GM20000 (cell line): ENCODE measurements around the gene NFIB.

Source experiments
- DNase-seq: peaks from one replicate; pipeline ENCODE4 v3.0.0; 2012; ENCODE audit warnings: low spot score
- TF ChIP-seq, protein P1 (sequence below): IDR thresholded peaks from 2 replicates; pipeline ENCODE4 v1.5.1; 2012; ENCODE audit warnings: mild to moderate bottlenecking, control low read depth; ENCODE audit errors: extremely low read depth, missing control alignments

Gene NFIB

DNA sequence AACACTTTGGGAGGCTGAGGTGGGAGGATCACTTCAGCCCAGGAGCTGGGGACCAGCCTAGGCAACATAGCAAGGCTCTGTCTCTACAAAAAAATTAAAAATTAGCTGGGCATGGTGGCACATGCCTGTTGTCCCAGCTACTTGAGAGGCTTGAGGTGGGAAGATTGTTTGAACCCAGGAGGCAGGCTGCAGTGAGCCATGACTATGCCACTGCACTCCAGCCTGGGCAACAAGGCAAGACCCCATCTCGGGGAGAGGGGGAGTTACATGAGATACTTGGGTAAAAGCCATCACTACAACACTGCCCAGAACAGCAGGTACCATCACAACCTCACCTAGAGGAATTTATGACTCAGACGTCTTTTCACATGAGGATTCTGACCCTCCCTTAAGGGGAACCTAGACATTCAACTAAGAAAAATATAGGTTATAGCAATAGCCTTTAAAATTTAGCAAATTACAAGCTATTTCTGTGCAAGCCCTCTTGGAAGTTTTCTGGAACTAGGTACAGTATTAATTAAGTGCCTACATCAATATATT, 143.5 kb downstream of the NFIB start:
- DNase-seq: no peak
- TF ChIP-seq, protein P1, sequence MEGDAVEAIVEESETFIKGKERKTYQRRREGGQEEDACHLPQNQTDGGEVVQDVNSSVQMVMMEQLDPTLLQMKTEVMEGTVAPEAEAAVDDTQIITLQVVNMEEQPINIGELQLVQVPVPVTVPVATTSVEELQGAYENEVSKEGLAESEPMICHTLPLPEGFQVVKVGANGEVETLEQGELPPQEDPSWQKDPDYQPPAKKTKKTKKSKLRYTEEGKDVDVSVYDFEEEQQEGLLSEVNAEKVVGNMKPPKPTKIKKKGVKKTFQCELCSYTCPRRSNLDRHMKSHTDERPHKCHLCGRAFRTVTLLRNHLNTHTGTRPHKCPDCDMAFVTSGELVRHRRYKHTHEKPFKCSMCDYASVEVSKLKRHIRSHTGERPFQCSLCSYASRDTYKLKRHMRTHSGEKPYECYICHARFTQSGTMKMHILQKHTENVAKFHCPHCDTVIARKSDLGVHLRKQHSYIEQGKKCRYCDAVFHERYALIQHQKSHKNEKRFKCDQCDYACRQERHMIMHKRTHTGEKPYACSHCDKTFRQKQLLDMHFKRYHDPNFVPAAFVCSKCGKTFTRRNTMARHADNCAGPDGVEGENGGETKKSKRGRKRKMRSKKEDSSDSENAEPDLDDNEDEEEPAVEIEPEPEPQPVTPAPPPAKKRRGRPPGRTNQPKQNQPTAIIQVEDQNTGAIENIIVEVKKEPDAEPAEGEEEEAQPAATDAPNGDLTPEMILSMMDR: no peak

DNA sequence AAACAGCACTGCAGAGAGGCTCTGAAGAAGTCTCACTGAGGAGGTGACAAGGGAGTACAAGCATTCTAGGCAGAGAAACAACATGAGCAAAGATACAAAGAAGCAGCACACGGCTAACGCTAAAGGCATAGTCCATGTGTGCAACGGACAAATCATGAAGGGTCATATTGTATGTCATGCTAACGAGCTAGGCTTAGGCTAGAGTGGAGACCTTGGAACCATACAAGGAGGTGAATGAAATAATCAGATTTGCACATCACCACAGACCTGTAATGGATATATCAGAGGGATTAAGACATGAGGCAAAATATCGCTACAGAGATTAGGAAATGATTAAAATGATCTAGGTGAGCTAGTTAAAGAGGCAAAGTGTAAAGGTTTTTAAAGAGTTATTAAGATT, 145.6 kb downstream of the NFIB start:
- DNase-seq: no peak
- TF ChIP-seq, protein P1: no peak

DNA sequence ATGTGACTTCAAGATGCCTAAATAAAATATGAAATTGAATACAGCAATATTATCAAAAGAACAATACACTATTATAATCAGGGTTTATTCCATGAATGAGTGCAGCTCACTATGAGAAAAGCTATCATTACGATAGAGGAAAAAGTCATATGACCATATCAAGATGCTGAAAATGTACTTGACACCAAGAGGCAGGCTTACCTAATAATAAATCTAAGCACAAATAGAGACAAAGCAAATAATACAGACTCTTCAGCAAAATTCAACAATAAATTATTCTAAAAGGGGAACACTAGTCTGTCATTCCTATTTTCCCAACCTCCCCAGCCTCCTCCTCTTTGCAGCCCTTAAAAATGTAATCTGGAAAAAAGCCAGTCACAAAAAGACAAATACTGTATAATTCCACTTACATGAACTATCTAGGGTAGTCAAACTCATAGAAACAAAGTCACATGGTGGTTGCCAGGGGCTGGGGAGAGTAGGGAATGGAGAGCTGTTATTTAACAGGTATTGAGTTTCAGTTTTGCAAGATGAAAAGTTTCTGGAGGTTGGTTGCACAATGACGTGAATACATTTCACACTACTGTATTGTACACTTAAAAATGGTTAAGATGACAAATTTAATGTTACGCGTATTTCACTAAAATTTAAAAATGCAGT, 148.4 kb downstream of the NFIB start:
- TF ChIP-seq, protein P1: no peak

DNA sequence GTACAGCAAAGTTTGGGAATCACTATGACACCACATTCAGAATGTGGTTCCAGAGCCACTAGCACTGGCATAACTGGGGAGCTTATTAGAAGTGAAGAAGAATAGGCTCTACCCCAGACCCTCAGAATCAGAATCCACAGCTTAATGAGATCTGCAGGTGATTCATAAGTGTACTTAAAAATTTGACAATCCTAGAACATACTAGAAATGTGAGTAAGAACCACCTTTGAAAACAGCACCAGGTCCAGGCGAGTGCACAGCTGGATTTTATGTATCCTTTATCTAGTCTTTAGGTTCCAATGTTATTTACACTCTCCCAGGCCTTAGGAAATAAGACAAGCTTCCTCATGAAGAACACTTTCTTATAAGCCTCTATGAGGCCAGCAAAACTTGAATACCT, 149.0 kb downstream of the NFIB start:
- TF ChIP-seq, protein P1: no peak
- no peak for DNase-seq

More for the DNA sequence above, 148.4 kb downstream of the NFIB start:
- no peak for DNase-seq

DNA sequence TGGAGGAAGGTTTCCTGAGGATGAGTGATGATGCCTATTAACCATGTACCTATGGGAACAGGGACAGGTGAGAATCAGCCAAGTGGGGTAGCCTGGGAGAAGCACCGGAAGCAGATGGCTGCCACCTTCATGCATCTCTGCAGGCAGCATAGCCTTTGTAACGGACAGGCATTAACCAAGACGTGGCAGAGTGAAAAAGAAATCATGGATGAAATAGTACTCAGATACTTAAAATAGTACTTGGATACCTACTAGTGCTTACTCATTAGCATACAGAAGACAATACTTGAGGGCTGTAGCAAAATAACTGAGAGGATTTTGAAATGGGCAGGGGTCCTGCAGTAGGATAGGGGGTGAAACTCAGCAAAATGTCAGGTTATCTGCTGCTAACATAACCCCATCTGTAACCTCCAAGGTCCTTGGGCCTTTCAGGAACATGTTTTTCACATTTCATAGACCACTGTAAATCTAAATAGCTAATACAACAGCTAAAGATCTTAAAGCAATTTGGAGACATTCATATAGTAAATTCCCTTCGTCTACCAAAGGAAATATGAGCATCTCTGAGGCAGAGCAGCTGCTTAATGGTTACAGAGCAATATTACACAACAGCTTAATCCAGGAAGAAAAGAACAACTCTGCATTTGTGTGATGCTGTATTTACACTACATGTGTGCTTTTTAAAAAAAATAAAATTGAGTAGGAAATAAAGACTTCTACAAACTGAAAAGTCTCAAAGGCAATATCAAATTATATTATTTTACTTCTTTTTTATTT, 154.3 kb downstream of the NFIB start:
- no peak for DNase-seq
- TF ChIP-seq, protein P1: no peak

DNA sequence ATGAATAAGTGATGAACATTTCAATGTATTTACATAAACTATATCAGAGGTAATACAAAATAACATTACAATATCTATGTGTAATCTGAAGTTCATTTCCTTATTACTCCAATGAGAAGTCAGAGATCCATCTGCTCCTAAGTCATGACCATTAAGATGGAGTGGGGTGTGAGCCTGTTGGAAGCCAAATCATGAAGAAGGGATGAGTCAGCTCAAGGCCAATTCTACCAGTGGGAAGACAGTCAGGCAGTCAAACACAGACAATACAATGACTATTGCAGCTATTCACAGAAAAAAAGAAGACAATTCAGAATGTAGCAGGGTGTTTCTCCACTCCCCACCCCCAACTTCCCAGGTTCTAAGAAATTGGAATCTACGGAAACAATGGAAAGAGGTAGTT, 155.0 kb downstream of the NFIB start:
- TF ChIP-seq, protein P1: no peak
- DNase-seq: no peak

DNA sequence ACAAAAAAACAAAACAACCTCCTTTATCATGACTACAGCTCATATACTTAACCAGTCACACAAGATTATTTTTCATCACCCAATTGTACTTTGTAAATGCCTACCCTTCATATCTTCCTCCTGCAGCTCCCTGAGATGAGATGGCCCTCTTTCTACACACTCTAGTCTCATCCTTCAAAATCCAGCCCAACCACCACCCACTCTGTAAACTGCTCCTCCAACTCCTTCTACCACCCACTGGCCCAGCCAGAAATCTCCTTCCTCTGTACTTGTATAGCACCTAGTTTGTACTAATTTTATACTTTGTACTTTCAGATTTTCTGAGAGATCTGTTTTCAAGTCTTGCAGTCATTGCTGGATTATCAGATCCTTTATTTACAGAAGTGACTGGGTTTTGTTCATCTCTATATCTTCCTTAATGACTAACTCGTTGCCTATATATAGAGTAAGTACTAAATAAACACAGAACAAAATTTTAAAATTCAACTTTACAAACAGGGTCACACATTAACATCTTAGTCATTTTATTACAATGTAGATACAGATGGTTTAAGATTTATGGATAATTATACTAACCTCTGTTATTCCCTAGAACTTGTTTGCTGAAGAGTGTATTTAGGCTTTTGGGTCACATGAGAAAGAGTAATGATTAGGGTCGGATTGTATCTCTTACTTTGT, 155.7 kb downstream of the NFIB start:
- TF ChIP-seq, protein P1: no peak
- DNase-seq: no peak
